ENCODE results near the gene PLSCR4. TPM values are rescaled to one million over a fixed set of nuclear protein-coding genes. Genes with fewer than 3 reads are reported as not detected.
"Not testable (repeated sequence)": the region's sequence is repeated elsewhere in the genome, so short reads cannot be mapped to it uniquely, and the experiment has no call there.

The PLSCR4 gene, protein sequence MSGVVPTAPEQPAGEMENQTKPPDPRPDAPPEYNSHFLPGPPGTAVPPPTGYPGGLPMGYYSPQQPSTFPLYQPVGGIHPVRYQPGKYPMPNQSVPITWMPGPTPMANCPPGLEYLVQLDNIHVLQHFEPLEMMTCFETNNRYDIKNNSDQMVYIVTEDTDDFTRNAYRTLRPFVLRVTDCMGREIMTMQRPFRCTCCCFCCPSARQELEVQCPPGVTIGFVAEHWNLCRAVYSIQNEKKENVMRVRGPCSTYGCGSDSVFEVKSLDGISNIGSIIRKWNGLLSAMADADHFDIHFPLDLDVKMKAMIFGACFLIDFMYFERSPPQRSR
- 17.3 TPM for polyA plus RNA-seq (2013)

GRCh38 chr3:146250449-146251382 lies at the start of gene PLSCR4:
TSS of gene PLSCR4 (minus strand) at chr3:146251105. CDS start at chr3:146222071, 29,034 bp downstream.
- H3K4me1 ChIP-seq (ENCODE audit: control extremely low read depth in 1 of 4, control insufficient read depth in 4 of 4, insufficient read depth in 4 of 4, low read length in 3 of 4): peaks cover 0 to 12% (median 4%) of the 10 kb centered on the region in 4 experiments
- peak; percentile 56 to 83 (median 74) for DNase-seq
- H3K27me3 ChIP-seq (replicated peaks in 2 of 5; ENCODE audit: control insufficient read depth in 4 of 5, insufficient read depth in 5 of 5, low read length in 4 of 5): no peaks in the 10 kb centered on the region
- WGBS (ENCODE audit: insufficient coverage): 1% methylated on average over 66 of the region's 78 CpGs
- ChIA-PET POLR2A (no interaction called here), CTCF (no interaction called here)
- no peaks in the 10 kb centered on the region for H3K36me3 ChIP-seq (ENCODE audit: control insufficient read depth in 4 of 4, insufficient read depth in 4 of 4, low read length in 3 of 4)
- peaks cover 0 to 3% (median 0%) of the 10 kb centered on the region in 5 experiments for H3K9me3 ChIP-seq (ENCODE audit: control extremely low read depth in 1 of 5, control insufficient read depth in 4 of 5, insufficient read depth in 2 of 5, low read depth in 1 of 5, low read length in 4 of 5)
- peak within 1 kb of the TSS; percentile 33 to 75 for H3K27ac ChIP-seq (ENCODE audit: insufficient read depth in 1 of 2, low read depth in 1 of 2, low read length in 2 of 2, poor library complexity in 1 of 2, severe bottlenecking in 2 of 2)
- H3K4me3 ChIP-seq (ENCODE audit: control insufficient read depth in 1 of 7, extremely low read depth in 1 of 7, insufficient read depth in 4 of 7, low read depth in 2 of 7, low read length in 6 of 7): peak within 1 kb of the TSS; percentile 75 to 99 (median 94)

DNA sequence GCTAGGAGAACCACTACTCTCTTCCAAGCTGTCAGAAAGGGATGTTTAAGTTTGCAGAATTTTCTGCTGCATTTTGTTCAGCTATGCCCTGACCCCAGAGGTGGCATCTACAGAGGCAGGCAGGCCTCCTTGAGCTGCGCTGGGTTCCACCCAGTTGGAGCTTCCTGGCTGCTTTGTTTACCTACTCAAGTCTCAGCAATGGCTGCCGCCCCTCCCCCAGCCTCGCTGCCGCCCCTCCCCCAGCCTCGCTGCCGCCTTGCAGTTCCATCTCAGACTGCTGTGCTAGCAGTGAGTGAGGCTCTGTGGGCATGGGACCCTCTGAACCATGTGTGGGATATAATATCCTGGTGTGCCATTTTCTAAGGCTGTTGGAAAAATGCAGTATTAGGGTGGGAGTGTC lies 42.5 kb upstream of the PLSCR4 start:
- H3K27ac ChIP-seq (ENCODE audit: insufficient read depth in 1 of 2, low read depth in 1 of 2, low read length in 2 of 2, poor library complexity in 1 of 2, severe bottlenecking in 2 of 2); H3K9me3 ChIP-seq (ENCODE audit: control extremely low read depth in 1 of 5, control insufficient read depth in 4 of 5, insufficient read depth in 2 of 5, low read depth in 1 of 5, low read length in 4 of 5); H3K4me3 ChIP-seq (ENCODE audit: control insufficient read depth in 1 of 7, extremely low read depth in 1 of 7, insufficient read depth in 4 of 7, low read depth in 2 of 7, low read length in 6 of 7); H3K36me3 ChIP-seq (ENCODE audit: control insufficient read depth in 4 of 4, insufficient read depth in 4 of 4, low read length in 3 of 4); DNase-seq; H3K27me3 ChIP-seq (replicated peaks in 2 of 5; ENCODE audit: control insufficient read depth in 4 of 5, insufficient read depth in 5 of 5, low read length in 4 of 5); POLR2A ChIA-PET; H3K4me1 ChIP-seq (ENCODE audit: control extremely low read depth in 1 of 4, control insufficient read depth in 4 of 4, insufficient read depth in 4 of 4, low read length in 3 of 4); CTCF ChIA-PET: not testable (repeated sequence)
- WGBS (ENCODE audit: insufficient coverage): 97% methylated on average over 6 of the region's 6 CpGs

DNA sequence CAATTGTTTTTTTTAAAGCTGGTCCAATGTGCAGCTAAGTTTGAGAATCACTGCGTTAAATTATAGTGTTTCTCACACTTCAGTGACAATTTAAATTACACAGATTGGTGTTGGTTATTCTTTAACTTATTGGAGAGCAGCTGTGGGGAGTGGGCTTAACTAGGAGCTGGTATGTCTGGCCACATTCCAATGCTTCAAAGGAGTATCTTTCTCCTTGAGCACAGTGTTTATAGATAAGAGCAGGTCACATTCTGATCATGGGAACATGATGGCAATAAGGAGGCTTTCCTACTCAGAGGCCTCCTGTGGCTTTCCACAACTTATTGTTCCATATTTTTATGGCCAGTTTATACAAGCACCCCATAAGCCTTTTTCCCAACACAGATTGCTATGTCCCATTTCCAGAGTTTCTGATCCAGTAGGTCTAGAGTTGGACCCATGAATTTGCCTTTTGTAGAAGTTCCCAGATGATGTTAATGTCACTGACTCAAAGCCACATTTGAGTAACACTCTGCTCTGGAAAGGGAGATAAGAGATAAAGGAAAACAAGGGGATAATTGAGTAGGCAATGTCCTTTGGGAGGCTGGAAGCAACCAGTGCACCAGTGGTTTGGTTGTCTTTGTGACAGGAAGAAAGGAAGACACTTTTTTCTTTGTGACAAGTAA lies 33.0 kb upstream of the PLSCR4 start:
- CTCF ChIA-PET: no interaction called here
- Histone ChIP-seq H3K27me3 (replicated peaks in 2 of 5; ENCODE audit: control insufficient read depth in 4 of 5, insufficient read depth in 5 of 5, low read length in 4 of 5) (no peaks in the 10 kb centered on the region), H3K27ac (ENCODE audit: insufficient read depth in 1 of 2, low read depth in 1 of 2, low read length in 2 of 2, poor library complexity in 1 of 2, severe bottlenecking in 2 of 2) (no peak overlapping the region), H3K36me3 (ENCODE audit: control insufficient read depth in 4 of 4, insufficient read depth in 4 of 4, low read length in 3 of 4) (no peaks in the 10 kb centered on the region), H3K9me3 (ENCODE audit: control extremely low read depth in 1 of 5, control insufficient read depth in 4 of 5, insufficient read depth in 2 of 5, low read depth in 1 of 5, low read length in 4 of 5) (no peaks in the 10 kb centered on the region), H3K4me3 (ENCODE audit: control insufficient read depth in 1 of 7, extremely low read depth in 1 of 7, insufficient read depth in 4 of 7, low read depth in 2 of 7, low read length in 6 of 7) (no peak overlapping the region), H3K4me1 (ENCODE audit: control extremely low read depth in 1 of 4, control insufficient read depth in 4 of 4, insufficient read depth in 4 of 4, low read length in 3 of 4) (no peaks in the 10 kb centered on the region)
- DNase-seq: no peak
- WGBS (ENCODE audit: insufficient coverage): no CpG with 5 or more reads among the region's 1 CpG
- POLR2A ChIA-PET: no interaction called here

- no peak for DNase-seq
- Histone ChIP-seq H3K4me1 (ENCODE audit: control extremely low read depth in 1 of 4, control insufficient read depth in 4 of 4, insufficient read depth in 4 of 4, low read length in 3 of 4) (no peaks in the 10 kb centered on the region), H3K27ac (ENCODE audit: insufficient read depth in 1 of 2, low read depth in 1 of 2, low read length in 2 of 2, poor library complexity in 1 of 2, severe bottlenecking in 2 of 2) (no peak overlapping the region), H3K36me3 (ENCODE audit: control insufficient read depth in 4 of 4, insufficient read depth in 4 of 4, low read length in 3 of 4) (no peaks in the 10 kb centered on the region), H3K9me3 (ENCODE audit: control extremely low read depth in 1 of 5, control insufficient read depth in 4 of 5, insufficient read depth in 2 of 5, low read depth in 1 of 5, low read length in 4 of 5) (no peaks in the 10 kb centered on the region), H3K4me3 (ENCODE audit: control insufficient read depth in 1 of 7, extremely low read depth in 1 of 7, insufficient read depth in 4 of 7, low read depth in 2 of 7, low read length in 6 of 7) (no peak overlapping the region), H3K27me3 (replicated peaks in 2 of 5; ENCODE audit: control insufficient read depth in 4 of 5, insufficient read depth in 5 of 5, low read length in 4 of 5) (no peaks in the 10 kb centered on the region)
- CTCF ChIA-PET: no interaction called here
- POLR2A ChIA-PET: no interaction called here
- 100% methylated on average over 2 of the region's 4 CpGs for WGBS (ENCODE audit: insufficient coverage)
Measured at GRCh38 chr3:146280864-146281263, 30.0 kb upstream of the PLSCR4 start.

DNA sequence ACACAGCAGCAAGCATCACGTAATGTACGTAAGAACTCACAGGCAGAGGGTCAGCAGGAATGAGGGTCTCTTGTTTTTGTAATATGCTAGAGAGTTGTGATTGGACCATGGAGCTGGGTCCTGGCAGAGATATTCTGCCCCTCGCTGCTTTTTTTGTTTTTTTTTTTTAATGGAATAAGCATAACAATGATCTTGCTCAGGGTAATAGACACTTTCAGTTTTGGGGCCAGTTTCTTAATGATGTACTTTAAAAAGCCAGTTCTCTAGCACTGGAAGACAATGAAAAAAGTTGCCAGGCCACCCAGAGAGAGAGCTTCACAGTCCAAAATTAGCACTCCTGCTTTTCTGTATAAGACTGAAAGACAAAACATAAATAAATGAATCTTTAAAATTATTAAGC lies 29.0 kb upstream of the PLSCR4 start:
- no peak overlapping the region for H3K27ac ChIP-seq (ENCODE audit: insufficient read depth in 1 of 2, low read depth in 1 of 2, low read length in 2 of 2, poor library complexity in 1 of 2, severe bottlenecking in 2 of 2)
- ChIA-PET CTCF (interaction anchor here (0.6 kb wide), 1 partner anchor 225 kb away, joined by 3 read pairs; no protein-coding TSS in a partner anchor), POLR2A (no interaction called here)
- H3K36me3 ChIP-seq (ENCODE audit: control insufficient read depth in 4 of 4, insufficient read depth in 4 of 4, low read length in 3 of 4): no peaks in the 10 kb centered on the region
- no peaks in the 10 kb centered on the region for H3K27me3 ChIP-seq (replicated peaks in 2 of 5; ENCODE audit: control insufficient read depth in 4 of 5, insufficient read depth in 5 of 5, low read length in 4 of 5)
- 83% methylated on average over 3 of the region's 3 CpGs for WGBS (ENCODE audit: insufficient coverage)
- no peak for DNase-seq
- no peaks in the 10 kb centered on the region for H3K4me1 ChIP-seq (ENCODE audit: control extremely low read depth in 1 of 4, control insufficient read depth in 4 of 4, insufficient read depth in 4 of 4, low read length in 3 of 4)
- H3K9me3 ChIP-seq (ENCODE audit: control extremely low read depth in 1 of 5, control insufficient read depth in 4 of 5, insufficient read depth in 2 of 5, low read depth in 1 of 5, low read length in 4 of 5): no peaks in the 10 kb centered on the region
- H3K4me3 ChIP-seq (ENCODE audit: control insufficient read depth in 1 of 7, extremely low read depth in 1 of 7, insufficient read depth in 4 of 7, low read depth in 2 of 7, low read length in 6 of 7): no peak overlapping the region

GRCh38 chr3:146279013-146279412 lies 28.1 kb upstream of the PLSCR4 start:
- ChIA-PET CTCF (no interaction called here), POLR2A (no interaction called here)
- no peak overlapping the region for H3K27ac ChIP-seq (ENCODE audit: insufficient read depth in 1 of 2, low read depth in 1 of 2, low read length in 2 of 2, poor library complexity in 1 of 2, severe bottlenecking in 2 of 2)
- H3K4me3 ChIP-seq (ENCODE audit: control insufficient read depth in 1 of 7, extremely low read depth in 1 of 7, insufficient read depth in 4 of 7, low read depth in 2 of 7, low read length in 6 of 7): no peak overlapping the region
- DNase-seq: no peak
- WGBS (ENCODE audit: insufficient coverage): 100% methylated on average over 1 of the region's 2 CpGs
- H3K4me1 ChIP-seq (ENCODE audit: control extremely low read depth in 1 of 4, control insufficient read depth in 4 of 4, insufficient read depth in 4 of 4, low read length in 3 of 4): no peaks in the 10 kb centered on the region
- no peaks in the 10 kb centered on the region for H3K9me3 ChIP-seq (ENCODE audit: control extremely low read depth in 1 of 5, control insufficient read depth in 4 of 5, insufficient read depth in 2 of 5, low read depth in 1 of 5, low read length in 4 of 5)
- no peaks in the 10 kb centered on the region for H3K36me3 ChIP-seq (ENCODE audit: control insufficient read depth in 4 of 4, insufficient read depth in 4 of 4, low read length in 3 of 4)
- no peaks in the 10 kb centered on the region for H3K27me3 ChIP-seq (replicated peaks in 2 of 5; ENCODE audit: control insufficient read depth in 4 of 5, insufficient read depth in 5 of 5, low read length in 4 of 5)

Measured in common myeloid progenitor, CD34-positive (primary cell).